ENCODE measurements around the gene PRPF38A.

- TF ChIP-seq CTCF (IDR thresholded peaks at IDR 0.05) (no peak), POLR2A (IDR thresholded peaks at IDR 0.05) (no peak), POLR2AphosphoS5 (IDR thresholded peaks at IDR 0.05; ENCODE audit: insufficient read depth in 1 of 2, low read depth in 1 of 2) (no peak)
Observed at GRCh38 chr1:52358851-52359497, 45.4 kb upstream of the PRPF38A start.
